ENCODE data around the gene ALKBH8.

DNA sequence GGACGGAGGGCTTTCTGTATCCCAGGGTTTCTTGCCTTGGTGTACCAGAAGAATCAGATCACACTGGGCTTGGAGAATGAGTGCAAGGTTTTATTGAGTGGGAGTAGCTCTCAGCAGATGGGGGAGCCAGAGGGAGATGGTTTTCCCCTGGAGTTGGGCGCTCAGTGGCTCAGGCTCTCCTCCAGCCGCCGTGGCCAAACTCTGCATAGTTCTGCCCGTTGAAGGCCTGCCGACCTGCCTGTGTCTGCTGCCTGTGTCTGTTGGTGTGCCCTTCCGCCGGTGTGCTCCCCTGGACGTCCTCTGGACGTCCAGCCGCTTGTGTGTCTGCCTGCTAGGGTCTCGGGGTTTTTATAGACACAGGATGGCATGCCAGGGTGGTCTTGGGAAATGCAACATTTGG lies 4.5 kb upstream of the ALKBH8 start:
- TF ChIP-seq POLR2A (IDR thresholded peaks at IDR 0.05; ENCODE audit: low read length) (no peak), GATA1 (IDR thresholded peaks at IDR 0.05; ENCODE audit: low read depth, low read length) (no peak)
